Kidney epithelial cell (primary cell): Measurements from ENCODE around the gene PHF21A. TPM values are rescaled to one million over a fixed set of nuclear protein-coding genes. Genes with fewer than 3 reads are reported as not detected.

Experiments used
- DNase-seq: peaks from one replicate; pipeline ENCODE4 v3.0.0-alpha.2; 2010; ENCODE audit warnings: low read depth
- H3K27me3 ChIP-seq: 2 replicates; pipeline ENCODE4 v1.6.0; 2011; ENCODE audit warnings: low read length; ENCODE audit not compliant: control insufficient read depth, insufficient read depth
- H3K36me3 ChIP-seq: 2 replicates; pipeline ENCODE4 v1.5.1; 2011; ENCODE audit warnings: low read length; ENCODE audit not compliant: control insufficient read depth, insufficient read depth
- H3K4me3 ChIP-seq: 2 replicates; pipeline ENCODE4 v1.5.1; 2011; ENCODE audit warnings: low read depth, mild to moderate bottlenecking, control low read depth, low read length
- total RNA-seq: library from RNA; depleted of rRNA; stranded (reverse); fragments of >200 nt; gene quantifications from 2 replicates; pipeline ENCODE4 v1.2.3, GENCODE V29; 2015
- TF ChIP-seq, protein P1 (sequence below): IDR thresholded peaks from 2 replicates; pipeline ENCODE4 v1.5.1; 2011; ENCODE audit warnings: mild to moderate bottlenecking, moderate library complexity, low read length, control low read depth, inconsistent platforms; ENCODE audit not compliant: insufficient read depth, poor library complexity, severe bottlenecking

Gene PHF21A
- total RNA-seq, 1 donor from 2014 or later = 11.8 TPM

- no peak overlapping the region for H3K4me3 ChIP-seq
- no peaks in the 10 kb centered on the region for H3K36me3 ChIP-seq
- DNase-seq = no peak
- TF ChIP-seq, protein P1, sequence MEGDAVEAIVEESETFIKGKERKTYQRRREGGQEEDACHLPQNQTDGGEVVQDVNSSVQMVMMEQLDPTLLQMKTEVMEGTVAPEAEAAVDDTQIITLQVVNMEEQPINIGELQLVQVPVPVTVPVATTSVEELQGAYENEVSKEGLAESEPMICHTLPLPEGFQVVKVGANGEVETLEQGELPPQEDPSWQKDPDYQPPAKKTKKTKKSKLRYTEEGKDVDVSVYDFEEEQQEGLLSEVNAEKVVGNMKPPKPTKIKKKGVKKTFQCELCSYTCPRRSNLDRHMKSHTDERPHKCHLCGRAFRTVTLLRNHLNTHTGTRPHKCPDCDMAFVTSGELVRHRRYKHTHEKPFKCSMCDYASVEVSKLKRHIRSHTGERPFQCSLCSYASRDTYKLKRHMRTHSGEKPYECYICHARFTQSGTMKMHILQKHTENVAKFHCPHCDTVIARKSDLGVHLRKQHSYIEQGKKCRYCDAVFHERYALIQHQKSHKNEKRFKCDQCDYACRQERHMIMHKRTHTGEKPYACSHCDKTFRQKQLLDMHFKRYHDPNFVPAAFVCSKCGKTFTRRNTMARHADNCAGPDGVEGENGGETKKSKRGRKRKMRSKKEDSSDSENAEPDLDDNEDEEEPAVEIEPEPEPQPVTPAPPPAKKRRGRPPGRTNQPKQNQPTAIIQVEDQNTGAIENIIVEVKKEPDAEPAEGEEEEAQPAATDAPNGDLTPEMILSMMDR = no peak
- no peaks in the 10 kb centered on the region for H3K27me3 ChIP-seq
These were observed 4.0 kb upstream of the PHF21A start for GRCh38 chr11:46125284-46125683.

DNA sequence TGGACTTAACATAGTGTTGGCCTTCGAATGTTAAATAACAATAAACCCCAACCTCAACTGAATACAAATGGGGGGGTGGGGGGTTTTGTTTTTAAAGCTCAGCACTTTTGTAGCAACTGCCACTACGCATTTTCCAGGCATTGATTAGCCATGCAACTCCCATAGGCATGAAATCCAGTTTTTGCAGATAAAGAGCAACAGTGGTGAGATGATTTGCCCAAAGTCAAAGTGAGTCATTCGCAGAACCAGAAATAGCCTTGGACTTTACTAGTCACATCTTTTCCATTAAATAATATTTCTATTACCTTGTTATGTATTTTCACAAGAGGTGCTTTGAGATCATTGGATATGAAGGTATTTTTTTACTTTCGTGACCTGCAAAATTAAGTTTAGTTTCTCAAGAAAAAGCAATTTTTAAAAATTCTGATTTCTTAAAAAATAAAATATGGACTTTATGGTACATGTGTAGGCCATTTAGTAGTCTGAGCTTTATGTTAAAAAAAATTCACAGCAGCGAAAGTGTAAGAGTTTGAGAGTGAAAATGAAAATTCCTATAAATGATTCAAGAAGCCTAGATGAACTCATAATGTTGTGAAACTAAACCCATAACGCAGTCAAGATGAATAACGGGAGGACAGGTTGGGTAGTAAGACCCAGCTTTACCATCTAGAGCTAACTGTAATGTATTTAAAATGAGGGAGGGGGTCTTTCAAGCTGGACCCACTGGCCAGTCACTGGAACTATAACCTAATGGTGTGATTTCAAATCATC is 1.9 kb upstream of the PHF21A start:
- no peak for DNase-seq
- TF ChIP-seq, protein P1 = no peak
- Histone ChIP-seq H3K27me3 (no peaks in the 10 kb centered on the region), H3K4me3 (no peak overlapping the region), H3K36me3 (no peaks in the 10 kb centered on the region)

DNA sequence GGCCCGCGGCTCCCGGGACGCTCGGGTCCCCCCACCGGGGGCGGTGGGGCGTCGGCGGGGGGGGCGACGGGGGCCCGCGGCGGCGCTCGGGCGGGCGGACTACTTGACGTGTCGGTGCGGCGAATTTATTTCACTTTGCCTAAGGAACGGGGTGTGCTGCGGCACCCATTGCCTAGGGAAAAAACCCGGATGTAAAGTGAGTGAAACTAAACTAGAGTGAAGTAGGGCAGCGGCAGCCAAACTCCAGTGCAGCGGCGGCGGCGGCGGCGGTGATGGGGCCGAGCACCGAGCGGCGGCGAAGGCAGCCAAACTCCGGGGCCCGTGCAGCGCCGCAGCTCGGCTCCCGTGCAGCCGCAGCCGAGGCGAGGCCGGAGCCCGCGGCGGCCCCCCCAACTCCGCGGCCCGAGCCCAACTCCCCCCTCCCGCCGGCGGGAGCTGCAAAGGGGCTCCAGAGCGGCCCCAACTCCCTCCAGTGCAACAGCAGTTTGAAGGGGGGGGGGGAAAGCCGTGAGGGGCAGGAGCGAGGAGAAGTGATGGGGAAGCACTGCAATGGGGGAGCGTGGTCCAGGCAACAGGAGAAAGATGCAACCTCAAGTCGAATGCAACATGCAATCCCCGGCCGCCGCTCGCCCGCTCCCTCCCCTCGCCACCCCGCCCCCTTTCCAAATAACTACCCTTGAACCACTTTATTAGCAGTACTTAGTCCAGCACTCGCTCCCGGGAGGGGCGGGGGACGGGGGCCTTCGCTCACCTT is 647 bp upstream of the PHF21A start:
- H3K27me3 ChIP-seq = no peaks in the 10 kb centered on the region
- TF ChIP-seq, protein P1 = no peak
- no peaks in the 10 kb centered on the region for H3K36me3 ChIP-seq
- peak overlapping the region; percentile 87 for H3K4me3 ChIP-seq
- DNase-seq = peak; percentile 64

DNA sequence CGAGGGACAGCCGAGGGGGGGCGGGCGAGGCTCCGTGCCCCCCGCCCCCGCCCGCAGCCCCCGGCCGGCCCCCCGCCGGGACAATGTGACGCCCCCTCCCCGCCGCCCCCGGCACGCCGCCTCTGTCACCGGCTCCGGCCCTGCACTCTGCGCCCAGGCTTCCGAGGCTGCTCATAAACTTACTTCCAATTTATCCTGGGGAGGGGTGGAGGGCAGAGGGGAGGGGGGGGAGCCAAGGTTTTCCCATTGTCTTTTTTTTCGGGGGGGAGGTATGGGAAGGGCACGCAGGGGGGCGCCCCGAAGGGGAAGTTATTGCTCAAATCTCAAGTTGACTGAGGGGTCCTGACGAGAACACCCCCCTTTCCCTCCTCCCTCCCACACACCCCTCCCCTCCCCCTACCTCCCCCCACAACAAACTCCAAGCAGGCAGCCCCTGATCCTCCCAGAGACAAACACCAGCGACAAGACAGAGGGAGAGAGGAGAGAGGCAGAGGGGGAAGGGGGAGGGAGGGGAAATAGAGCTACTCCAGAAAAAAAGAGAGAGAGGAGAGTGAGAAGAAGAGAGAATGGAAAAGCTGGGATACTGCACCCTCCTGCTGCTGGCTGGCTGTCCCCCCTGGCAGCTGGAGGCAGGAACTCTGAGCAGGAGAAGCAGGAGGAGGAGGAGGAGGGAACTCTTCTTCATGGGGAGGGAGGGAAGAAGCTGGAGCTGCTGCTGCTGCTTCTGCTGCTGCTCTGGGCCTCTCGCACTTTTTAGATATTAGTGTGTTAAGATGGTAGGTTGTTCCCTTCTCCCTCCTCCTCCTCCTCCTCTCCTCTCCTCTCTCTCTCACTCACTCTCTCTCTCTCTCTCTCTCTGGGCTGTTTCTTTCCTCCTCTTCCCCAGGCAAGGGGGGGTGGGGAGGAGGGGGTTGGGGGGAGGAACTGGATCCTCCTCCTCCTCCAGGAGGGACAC is 631 bp downstream of the PHF21A start:
- TF ChIP-seq, protein P1 = no peak
- Histone ChIP-seq H3K27me3 (no peaks in the 10 kb centered on the region), H3K36me3 (no peaks in the 10 kb centered on the region), H3K4me3 (peak overlapping the region; percentile 65)
- peak; percentile 19 for DNase-seq

DNA sequence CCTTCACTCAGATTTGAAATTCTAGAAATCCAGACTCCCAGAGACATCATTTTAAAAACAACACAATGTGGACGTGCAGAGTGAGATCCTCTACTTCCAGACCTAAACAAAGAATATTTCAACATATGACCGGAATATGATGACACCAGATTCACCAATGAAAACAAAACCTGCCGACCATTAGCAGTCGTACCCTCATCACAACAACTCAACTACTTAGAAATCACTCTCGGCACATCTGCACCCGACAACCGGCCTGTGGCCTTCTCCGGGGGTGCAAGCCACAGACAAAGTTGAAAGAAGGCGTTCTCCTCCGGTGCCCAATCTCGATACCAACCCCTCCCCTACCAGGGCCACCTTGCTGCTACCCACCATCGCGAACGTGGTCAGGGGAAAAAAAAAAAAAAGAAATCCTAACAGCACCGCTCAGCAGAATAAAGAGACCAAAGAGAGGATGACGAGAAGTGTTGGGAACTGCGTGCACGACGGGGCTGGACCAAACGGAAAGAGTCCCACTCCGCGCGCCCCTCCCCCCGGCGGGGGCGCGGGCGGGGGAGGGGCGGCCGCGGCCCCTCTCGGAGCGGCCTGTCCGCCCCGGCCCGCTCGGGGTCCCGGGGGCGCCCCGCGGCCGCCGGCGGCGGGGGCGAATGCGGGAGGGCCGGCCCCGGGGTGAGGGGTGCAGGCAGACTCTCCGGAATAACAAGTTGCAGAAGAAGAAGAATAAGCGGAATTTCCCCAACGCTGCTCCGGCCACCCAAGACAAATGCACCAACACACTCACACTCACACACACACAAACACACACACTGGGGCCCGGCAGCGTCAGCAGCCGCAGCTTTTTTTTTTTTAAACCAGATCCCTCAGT is 1.7 kb downstream of the PHF21A start:
- peak overlapping the region; percentile 65 for H3K4me3 ChIP-seq
- peak; percentile 28 for DNase-seq
- TF ChIP-seq, protein P1 = no peak
- H3K27me3 ChIP-seq = no peaks in the 10 kb centered on the region
- no peaks in the 10 kb centered on the region for H3K36me3 ChIP-seq
